PC-9 (cell line): ENCODE results near the gene ARHGAP42.

Experiments
- CTCF ChIP-seq: fragments of 200-600 bp; sonication (generic); conservative IDR thresholded peaks from 2 replicates; pipeline ENCODE4 v1.6.1; 2017; ENCODE audit warnings: mixed run types, antibody characterized with exemption, mild to moderate bottlenecking, moderate library complexity
- EZH2 ChIP-seq: fragments of 200-600 bp; sonication (generic); IDR thresholded peaks from 2 replicates; pipeline ENCODE4 v1.8.0; 2017; ENCODE audit warnings: antibody characterized with exemption, low read depth

GRCh38 chr11:100793525-100793924, 106.4 kb downstream of the ARHGAP42 start:
- TF ChIP-seq CTCF (no peak), EZH2 (no peak)
